Measurements from ENCODE around the gene ARHGAP42. TPM values are rescaled to one million over a fixed set of nuclear protein-coding genes. Genes with fewer than 3 reads are reported as not detected.
A peak's percentile ranks its signal among the peaks of the same experiment; 100 is the strongest.

The ARHGAP42 gene
- total and polyA plus RNA-seq, 4 donors, result 15.6 to 37.7 (median 30.5) TPM

- H3K27me3 ChIP-seq (ENCODE audit: control insufficient read depth, insufficient read depth, low read length), result no peaks in the 10 kb centered on the region
- no peak for DNase-seq (ENCODE audit: low read depth in 4 of 6, low spot score in 6 of 6)
- H3K4me1 ChIP-seq (ENCODE audit: control insufficient read depth, insufficient read depth, low read length), result peaks cover 6% of the 10 kb centered on the region
- H3K27ac ChIP-seq (ENCODE audit: low read depth, low read length), result no peak overlapping the region
- no peak overlapping the region for H3K4me3 ChIP-seq (ENCODE audit: low read depth, low read length)
- H3K9me3 ChIP-seq (ENCODE audit: control insufficient read depth, insufficient read depth, low read length), result no peaks in the 10 kb centered on the region
- no peaks in the 10 kb centered on the region for H3K36me3 ChIP-seq (ENCODE audit: control insufficient read depth, insufficient read depth, low read length)
- 91% methylated on average over 2 of the region's 4 CpGs for WGBS (ENCODE audit: insufficient coverage)
Measured at GRCh38 chr11:100676901-100677300, 10.2 kb upstream of the ARHGAP42 start.

- WGBS (ENCODE audit: insufficient coverage), result no CpG with 5 or more reads among the region's 1 CpG
- DNase-seq (ENCODE audit: low read depth in 4 of 6, low spot score in 6 of 6), result no peak
- H3K4me1 ChIP-seq (ENCODE audit: control insufficient read depth, insufficient read depth, low read length), result peaks cover 6% of the 10 kb centered on the region
- no peaks in the 10 kb centered on the region for H3K9me3 ChIP-seq (ENCODE audit: control insufficient read depth, insufficient read depth, low read length)
- no peaks in the 10 kb centered on the region for H3K36me3 ChIP-seq (ENCODE audit: control insufficient read depth, insufficient read depth, low read length)
- no peaks in the 10 kb centered on the region for H3K27me3 ChIP-seq (ENCODE audit: control insufficient read depth, insufficient read depth, low read length)
- no peak overlapping the region for H3K27ac ChIP-seq (ENCODE audit: low read depth, low read length)
- no peak overlapping the region for H3K4me3 ChIP-seq (ENCODE audit: low read depth, low read length)
Measured at GRCh38 chr11:100677796-100678195, 9.3 kb upstream of the ARHGAP42 start.

GRCh38 chr11:100680070-100680469, 7.0 kb upstream of the ARHGAP42 start:
- Histone ChIP-seq H3K27ac (ENCODE audit: low read depth, low read length) (peak overlapping the region; percentile 17), H3K4me3 (ENCODE audit: low read depth, low read length) (peak overlapping the region; percentile 10), H3K36me3 (ENCODE audit: control insufficient read depth, insufficient read depth, low read length) (no peaks in the 10 kb centered on the region), H3K4me1 (ENCODE audit: control insufficient read depth, insufficient read depth, low read length) (peaks cover 10% of the 10 kb centered on the region), H3K9me3 (ENCODE audit: control insufficient read depth, insufficient read depth, low read length) (no peaks in the 10 kb centered on the region), H3K27me3 (ENCODE audit: control insufficient read depth, insufficient read depth, low read length) (no peaks in the 10 kb centered on the region)
- WGBS (ENCODE audit: insufficient coverage), result 46% methylated on average over 4 of the region's 7 CpGs
- DNase-seq (ENCODE audit: low read depth in 4 of 6, low spot score in 6 of 6), result peak in 4 of 6 donors; percentile 62 to 96 (median 79)

- H3K27ac ChIP-seq (ENCODE audit: low read depth, low read length), result peak overlapping the region; percentile 29
- H3K4me1 ChIP-seq (ENCODE audit: control insufficient read depth, insufficient read depth, low read length), result peaks cover 10% of the 10 kb centered on the region
- H3K36me3 ChIP-seq (ENCODE audit: control insufficient read depth, insufficient read depth, low read length), result no peaks in the 10 kb centered on the region
- DNase-seq (ENCODE audit: low read depth in 4 of 6, low spot score in 6 of 6), result peak in 1 of 6 donors; percentile 44
- H3K9me3 ChIP-seq (ENCODE audit: control insufficient read depth, insufficient read depth, low read length), result no peaks in the 10 kb centered on the region
- no peaks in the 10 kb centered on the region for H3K27me3 ChIP-seq (ENCODE audit: control insufficient read depth, insufficient read depth, low read length)
- 95% methylated on average over 2 of the region's 8 CpGs for WGBS (ENCODE audit: insufficient coverage)
- no peak overlapping the region for H3K4me3 ChIP-seq (ENCODE audit: low read depth, low read length)
Measured at GRCh38 chr11:100681064-100681502, 6.0 kb upstream of the ARHGAP42 start.

GRCh38 chr11:100682247-100682969, 4.7 kb upstream of the ARHGAP42 start:
- no peaks in the 10 kb centered on the region for H3K27me3 ChIP-seq (ENCODE audit: control insufficient read depth, insufficient read depth, low read length)
- peak in 2 of 6 donors; percentile 56 to 62 for DNase-seq (ENCODE audit: low read depth in 4 of 6, low spot score in 6 of 6)
- H3K9me3 ChIP-seq (ENCODE audit: control insufficient read depth, insufficient read depth, low read length), result no peaks in the 10 kb centered on the region
- H3K27ac ChIP-seq (ENCODE audit: low read depth, low read length), result peak overlapping the region; percentile 17
- WGBS (ENCODE audit: insufficient coverage), result no CpG with 5 or more reads among the region's 2 CpGs
- peaks cover 15% of the 10 kb centered on the region for H3K4me1 ChIP-seq (ENCODE audit: control insufficient read depth, insufficient read depth, low read length)
- H3K4me3 ChIP-seq (ENCODE audit: low read depth, low read length), result no peak overlapping the region
- H3K36me3 ChIP-seq (ENCODE audit: control insufficient read depth, insufficient read depth, low read length), result no peaks in the 10 kb centered on the region

- no peaks in the 10 kb centered on the region for H3K27me3 ChIP-seq (ENCODE audit: control insufficient read depth, insufficient read depth, low read length)
- peak in 2 of 6 donors; percentile 53 to 64 for DNase-seq (ENCODE audit: low read depth in 4 of 6, low spot score in 6 of 6)
- H3K4me3 ChIP-seq (ENCODE audit: low read depth, low read length), result no peak overlapping the region
- H3K27ac ChIP-seq (ENCODE audit: low read depth, low read length), result peak overlapping the region; percentile 9
- H3K9me3 ChIP-seq (ENCODE audit: control insufficient read depth, insufficient read depth, low read length), result no peaks in the 10 kb centered on the region
- 60% methylated on average over 1 of the region's 3 CpGs for WGBS (ENCODE audit: insufficient coverage)
- H3K36me3 ChIP-seq (ENCODE audit: control insufficient read depth, insufficient read depth, low read length), result no peaks in the 10 kb centered on the region
- peaks cover 15% of the 10 kb centered on the region for H3K4me1 ChIP-seq (ENCODE audit: control insufficient read depth, insufficient read depth, low read length)
Measured at GRCh38 chr11:100683126-100683525, 4.0 kb upstream of the ARHGAP42 start.

DNA sequence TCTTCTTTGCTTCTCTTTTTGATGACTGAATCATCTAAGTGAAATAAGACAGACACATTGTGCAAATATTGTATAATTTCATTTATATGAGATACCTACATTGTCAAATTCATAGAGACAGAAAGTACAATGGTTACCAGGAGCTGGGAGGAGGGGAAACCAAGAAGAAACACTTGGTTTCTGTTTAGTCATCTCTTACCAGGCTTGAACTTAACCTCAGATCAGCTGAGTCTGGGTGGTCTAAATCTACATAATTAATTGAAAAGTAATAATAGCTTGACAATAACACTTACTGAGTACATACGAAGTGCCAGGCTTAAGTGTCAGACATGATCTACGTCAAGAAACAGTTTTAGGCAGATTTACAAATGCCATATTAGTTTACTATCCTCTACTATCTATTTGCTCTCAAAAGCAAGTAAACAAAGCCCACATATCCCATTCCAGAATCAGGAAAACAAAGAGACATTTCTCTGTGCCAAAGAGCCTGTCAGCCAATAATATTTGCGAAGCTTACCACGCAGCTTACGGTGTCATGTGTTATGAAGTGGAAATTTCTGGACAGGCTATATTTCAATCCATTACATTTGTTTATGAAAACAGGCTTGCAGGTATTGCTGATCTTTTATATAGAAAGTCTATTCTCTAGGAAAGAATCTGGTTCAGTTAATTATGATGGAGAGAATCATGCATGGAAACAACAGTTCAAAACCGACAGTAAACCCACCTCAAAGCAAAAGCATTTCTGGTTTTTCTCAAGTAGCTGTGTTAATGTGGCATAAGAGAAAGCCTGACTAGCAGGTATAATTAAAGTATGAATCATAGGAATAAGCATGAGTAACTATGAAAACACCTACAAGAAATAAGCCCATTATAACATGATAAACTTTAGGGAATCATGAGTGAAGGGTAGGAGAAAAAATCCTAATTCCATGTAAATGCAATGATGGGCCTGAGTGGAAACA, 2.7 kb upstream of the ARHGAP42 start:
- Histone ChIP-seq H3K27ac (ENCODE audit: low read depth, low read length) (no peak overlapping the region), H3K36me3 (ENCODE audit: control insufficient read depth, insufficient read depth, low read length) (no peaks in the 10 kb centered on the region), H3K4me1 (ENCODE audit: control insufficient read depth, insufficient read depth, low read length) (peaks cover 15% of the 10 kb centered on the region), H3K27me3 (ENCODE audit: control insufficient read depth, insufficient read depth, low read length) (no peaks in the 10 kb centered on the region), H3K9me3 (ENCODE audit: control insufficient read depth, insufficient read depth, low read length) (no peaks in the 10 kb centered on the region), H3K4me3 (ENCODE audit: low read depth, low read length) (no peak overlapping the region)
- no peak for DNase-seq (ENCODE audit: low read depth in 4 of 6, low spot score in 6 of 6)
- WGBS (ENCODE audit: insufficient coverage), result no CpG with 5 or more reads among the region's 6 CpGs

DNA sequence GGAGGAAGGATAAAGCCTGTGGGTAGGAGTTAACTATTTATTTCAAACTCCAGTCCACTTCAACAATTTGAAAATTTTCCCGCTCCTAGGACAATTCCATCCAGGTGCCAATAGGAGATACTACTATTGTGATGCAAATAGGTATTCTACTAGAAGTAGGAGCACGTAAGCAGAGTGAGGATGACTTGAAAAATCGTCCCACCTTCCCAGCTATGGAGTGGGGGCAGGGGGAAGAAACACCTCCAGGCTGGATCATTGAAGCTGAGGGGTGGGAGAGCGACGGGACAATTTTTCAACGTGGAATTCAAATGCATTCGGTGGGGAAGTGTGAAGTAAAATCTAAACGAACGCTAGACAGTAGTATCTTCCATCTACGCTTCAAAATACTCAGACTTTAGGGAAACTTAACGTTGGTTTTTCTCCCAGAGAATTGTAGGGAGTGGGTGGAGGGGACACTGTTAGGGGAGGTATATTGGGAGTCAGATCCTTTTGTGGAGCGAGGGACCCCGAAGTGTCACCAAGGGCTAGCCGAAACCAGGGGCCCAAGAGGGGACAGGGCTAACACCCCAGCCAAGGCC, 523 bp upstream of the ARHGAP42 start:
- Histone ChIP-seq H3K36me3 (ENCODE audit: control insufficient read depth, insufficient read depth, low read length) (no peaks in the 10 kb centered on the region), H3K27ac (ENCODE audit: low read depth, low read length) (peak overlapping the region; percentile 80), H3K4me1 (ENCODE audit: control insufficient read depth, insufficient read depth, low read length) (peaks cover 12% of the 10 kb centered on the region), H3K9me3 (ENCODE audit: control insufficient read depth, insufficient read depth, low read length) (no peaks in the 10 kb centered on the region), H3K4me3 (ENCODE audit: low read depth, low read length) (peak overlapping the region; percentile 85), H3K27me3 (ENCODE audit: control insufficient read depth, insufficient read depth, low read length) (no peaks in the 10 kb centered on the region)
- WGBS (ENCODE audit: insufficient coverage), result 8% methylated on average over 3 of the region's 14 CpGs
- DNase-seq (ENCODE audit: low read depth in 4 of 6, low spot score in 6 of 6), result no peak

DNA sequence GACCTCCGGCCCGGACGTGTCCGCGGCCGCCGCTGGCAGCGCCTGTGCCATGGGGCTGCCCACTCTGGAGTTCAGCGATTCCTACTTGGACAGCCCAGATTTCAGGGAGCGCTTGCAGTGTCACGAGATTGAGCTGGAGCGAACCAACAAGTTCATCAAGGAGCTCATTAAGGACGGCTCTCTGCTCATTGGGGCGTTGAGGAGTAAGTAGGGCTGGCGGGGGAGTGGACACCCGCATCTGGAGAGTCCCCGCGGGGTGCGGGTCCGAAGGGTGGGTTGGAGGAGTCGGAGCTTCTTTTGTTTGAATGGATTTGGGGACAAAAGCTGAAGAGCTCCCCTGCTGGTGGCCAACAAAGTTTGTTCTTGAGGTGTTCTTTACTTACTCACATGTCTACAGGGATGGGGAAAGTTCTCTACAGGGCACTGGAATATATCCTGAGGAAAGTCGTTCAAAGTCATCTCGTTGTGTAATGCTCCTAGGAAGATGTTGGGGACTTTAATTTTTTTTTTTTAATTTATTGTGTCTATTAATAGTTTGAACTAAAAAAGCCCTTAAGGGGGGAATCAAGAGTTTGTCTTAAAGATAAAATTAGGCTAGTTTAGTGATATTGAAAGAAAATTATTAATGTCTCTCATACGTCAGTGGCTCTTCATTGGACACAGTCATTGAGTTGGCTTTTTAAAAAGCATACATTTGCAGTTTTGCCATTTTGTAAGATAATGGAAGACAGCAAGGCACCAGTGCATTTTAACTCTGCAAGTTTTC, 725 bp downstream of the ARHGAP42 start:
- peak; percentile 49 to 88 (median 69) for DNase-seq (ENCODE audit: low read depth in 4 of 6, low spot score in 6 of 6)
- WGBS (ENCODE audit: insufficient coverage), result 0% methylated on average over 21 of the region's 24 CpGs
- H3K27ac ChIP-seq (ENCODE audit: low read depth, low read length), result peak overlapping the region; percentile 90

More for the DNA sequence above, 725 bp downstream of the ARHGAP42 start:
- Histone ChIP-seq H3K36me3 (ENCODE audit: control insufficient read depth, insufficient read depth, low read length) (no peaks in the 10 kb centered on the region), H3K9me3 (ENCODE audit: control insufficient read depth, insufficient read depth, low read length) (no peaks in the 10 kb centered on the region), H3K27me3 (ENCODE audit: control insufficient read depth, insufficient read depth, low read length) (no peaks in the 10 kb centered on the region), H3K4me1 (ENCODE audit: control insufficient read depth, insufficient read depth, low read length) (peaks cover 12% of the 10 kb centered on the region), H3K4me3 (ENCODE audit: low read depth, low read length) (peak overlapping the region; percentile 85)

Measured in spinal cord (tissue), 10 donors.